GM23338 (cell line): ENCODE data around the gene RAB20. TPM values are rescaled to one million over a fixed set of nuclear protein-coding genes. Genes with fewer than 3 reads are reported as not detected.
A peak's percentile ranks its signal among the peaks of the same experiment; 100 is the strongest.

ENCODE experiments used
- ATAC-seq: fragments of 200-7000 bp; cut with Tn5 transposase; 3 replicates; pipeline ENCODE4 v1.9.1; 2020
- DNase-seq: peaks from one replicate; pipeline ENCODE4 v3.0.0-alpha.2; 2015; ENCODE audit warnings: low spot score
- H2AFZ ChIP-seq: fragments of 200-600 bp; sonication (generic); 2 replicates; pipeline ENCODE4 v1.8.0; 2016; ENCODE audit warnings: antibody characterized with exemption, mild to moderate bottlenecking, moderate library complexity
- H3F3A ChIP-seq: fragments of 200-600 bp; sonication (generic); replicated peaks from 2 replicates; pipeline ENCODE4 v1.8.0; 2017; ENCODE audit warnings: antibody characterized with exemption, mixed run types, low read depth
- H3K27ac ChIP-seq: fragments of 200-600 bp; sonication (generic); 2 replicates; pipeline ENCODE4 v1.6.1; 2016; ENCODE audit warnings: low read depth
- H3K27me3 ChIP-seq: fragments of 200-600 bp; sonication (generic); 2 replicates; pipeline ENCODE4 v1.8.0; 2016; ENCODE audit warnings: mild to moderate bottlenecking, mixed run types, moderate library complexity; ENCODE audit not compliant: insufficient read depth
- H3K36me3 ChIP-seq: fragments of 200-600 bp; sonication (generic); 2 replicates; pipeline ENCODE4 v1.8.0; 2016; ENCODE audit warnings: mild to moderate bottlenecking; ENCODE audit not compliant: insufficient read depth
- H3K4me1 ChIP-seq: fragments of 200-600 bp; sonication (generic); 2 replicates; pipeline ENCODE4 v1.8.0; 2016; ENCODE audit warnings: mild to moderate bottlenecking, moderate library complexity; ENCODE audit not compliant: insufficient read depth
- H3K4me2 ChIP-seq: fragments of 200-600 bp; sonication (generic); 2 replicates; pipeline ENCODE4 v1.7.1; 2017; ENCODE audit warnings: mixed run types
- H3K4me3 ChIP-seq: fragments of 200-600 bp; sonication (generic); 2 replicates; pipeline ENCODE4 v1.6.1; 2016; ENCODE audit warnings: mixed run types
- H3K79me2 ChIP-seq: fragments of 200-600 bp; sonication (generic); replicated peaks from 2 replicates; pipeline ENCODE4 v1.8.0; 2017; ENCODE audit warnings: mild to moderate bottlenecking; ENCODE audit not compliant: insufficient read depth
- H3K9me2 ChIP-seq: fragments of 200-600 bp; sonication (generic); 2 replicates; pipeline ENCODE4 v1.8.0; 2017; ENCODE audit not compliant: insufficient read depth
- H4K20me1 ChIP-seq: fragments of 200-600 bp; sonication (generic); replicated peaks from 2 replicates; pipeline ENCODE4 v1.8.0; 2017; ENCODE audit warnings: mild to moderate bottlenecking; ENCODE audit not compliant: insufficient read depth
- H3K27ac Mint-ChIP-seq: 2 replicates; pipeline ENCODE4 v1.8.0; 2020; ENCODE audit warnings: inconsistent platforms, mild to moderate bottlenecking, moderate library complexity, mixed read lengths
- H3K27me3 Mint-ChIP-seq: 3 replicates; pipeline ENCODE4 v1.8.0; 2022; ENCODE audit warnings: low read depth, mild to moderate bottlenecking, moderate library complexity, mixed read lengths, inconsistent platforms; ENCODE audit not compliant: insufficient read depth, poor library complexity
- H3K36me3 Mint-ChIP-seq: 3 replicates; pipeline ENCODE4 v1.8.0; 2021; ENCODE audit warnings: low read depth, mild to moderate bottlenecking, inconsistent platforms, moderate library complexity, mixed read lengths
- H3K4me1 Mint-ChIP-seq: 3 replicates; pipeline ENCODE4 v1.8.0; 2020; ENCODE audit warnings: mild to moderate bottlenecking, inconsistent platforms, mixed read lengths
- H3K4me3 Mint-ChIP-seq: 3 replicates; pipeline ENCODE4 v1.8.0; 2021; ENCODE audit warnings: moderate library complexity, mild to moderate bottlenecking, inconsistent platforms, mixed read lengths
- H3K9me3 Mint-ChIP-seq: 3 replicates; pipeline ENCODE4 v1.8.0; 2020; ENCODE audit warnings: moderate library complexity, mild to moderate bottlenecking, inconsistent platforms, mixed read lengths
- CREB1 ChIP-seq: fragments of 250-450 bp; sonication (Bioruptor Pico); IDR thresholded peaks from 2 replicates; pipeline ENCODE4 v1.5.0; 2020; ENCODE audit warnings: low read depth, mild to moderate bottlenecking, moderate library complexity
- CTCF ChIP-seq, 2 experiments: fragments of 200-600 bp in 1 of 2; sonication (generic) in 1 of 2; conservative IDR thresholded peaks; 2 replicates each; pipeline versions ENCODE4 v1.5.1 to v1.6.1; 2016 to 2017; ENCODE audit warnings: antibody characterized with exemption in 2 of 2, low read depth in 2 of 2, mild to moderate bottlenecking in 2 of 2, moderate library complexity in 1 of 2
- ETS1 ChIP-seq: IDR thresholded peaks from 2 replicates; pipeline ENCODE4 v1.6.1; 2016; ENCODE audit warnings: antibody characterized with exemption
- EZH2 ChIP-seq: fragments of 200-600 bp; sonication (generic); IDR thresholded peaks from one replicate; pipeline ENCODE4 v1.8.0; 2017; ENCODE audit warnings: antibody characterized with exemption, mild to moderate bottlenecking, low read depth; ENCODE audit not compliant: unreplicated experiment
- EZH2phosphoT487 ChIP-seq: fragments of 200-600 bp; sonication (generic); IDR thresholded peaks from one replicate; pipeline ENCODE4 v1.8.1; 2018; ENCODE audit warnings: antibody characterized with exemption; ENCODE audit not compliant: unreplicated experiment
- JUNB ChIP-seq: IDR thresholded peaks from one replicate; pipeline ENCODE4 v1.6.1; 2016; ENCODE audit warnings: antibody characterized with exemption; ENCODE audit not compliant: unreplicated experiment
- NANOG ChIP-seq: IDR thresholded peaks from 2 replicates; pipeline ENCODE4 v1.6.1; 2016; ENCODE audit warnings: antibody characterized with exemption, borderline replicate concordance
- POLR2AphosphoS5 ChIP-seq: IDR thresholded peaks from 2 replicates; pipeline ENCODE4 v1.6.1; 2016; ENCODE audit warnings: antibody characterized with exemption, low read depth
- REST ChIP-seq: IDR thresholded peaks from one replicate; pipeline ENCODE4 v1.6.1; 2018; ENCODE audit warnings: antibody characterized with exemption; ENCODE audit not compliant: unreplicated experiment
- STAT1 ChIP-seq: IDR thresholded peaks from one replicate; pipeline ENCODE4 v1.6.1; 2016; ENCODE audit warnings: antibody characterized with exemption; ENCODE audit not compliant: unreplicated experiment
- ZNF114 ChIP-seq: fragments of 250-450 bp; sonication (Bioruptor Pico); IDR thresholded peaks from 2 replicates; pipeline ENCODE4 v1.5.0; 2020; ENCODE audit warnings: mild to moderate bottlenecking, moderate library complexity
- ZNF331 ChIP-seq: fragments of 250-450 bp; sonication (Bioruptor Pico); IDR thresholded peaks from 2 replicates; pipeline ENCODE4 v1.5.0; 2020; ENCODE audit warnings: low read depth, mild to moderate bottlenecking, moderate library complexity
- ZNF462 ChIP-seq: fragments of 250-450 bp; sonication (Bioruptor Pico); IDR thresholded peaks from 2 replicates; pipeline ENCODE4 v1.5.0; 2020; ENCODE audit warnings: mild to moderate bottlenecking, moderate library complexity
- polyA plus RNA-seq: library from polyadenylated mRNA; unstranded; fragments of >200 nt; fragmentation: Nextera tagmentation; extraction: Ambion mirVana; gene quantifications from 2 replicates; pipeline ENCODE4 v1.2.1, GENCODE V29; 2016
- total RNA-seq: library from RNA; depleted of rRNA; stranded (reverse); fragments of >200 nt; shearing (Covaris generic); gene quantifications from 2 replicates; pipeline ENCODE4 v1.2.3, GENCODE V29; 2014

Gene RAB20
- total and polyA plus RNA-seq, 2 experiments from 2014 or later: 12.3 to 26.6 TPM

GRCh38 chr13:110485604-110486003 lies 75.9 kb downstream of the RAB20 start:
- H3K27ac ChIP-seq: peak overlapping the region; percentile 99

More at GRCh38 chr13:110485604-110486003, 75.9 kb downstream of the RAB20 start:
- ATAC-seq: peak; percentile 94
- peak overlapping the region; percentile 91 for H3K27ac Mint-ChIP-seq
- no peaks in the 10 kb centered on the region; the same call in 2 of the 3 replicates for H3K9me3 Mint-ChIP-seq
- H3K27me3 ChIP-seq: no peaks in the 10 kb centered on the region
- TF ChIP-seq ETS1 (no peak), STAT1 (no peak), EZH2phosphoT487 (no peak), ZNF114 (CRISPR knock-in tag) (no peak), CREB1 (peak; percentile 41; the same call in 1 of the 2 replicates), REST (no peak), ZNF331 (CRISPR knock-in tag) (no peak), NANOG (peak; percentile 57; the same call in 1 of the 2 replicates), ZNF462 (no peak), CTCF (conservative IDR thresholded peaks at IDR 0.05; ENCODE audit: low read depth in 2 of 2) (no peak), EZH2 (no peak), JUNB (no peak), POLR2AphosphoS5 (0 out of 2 replicates have a peak, but pooled peaks have one; percentile 21)
- no peaks in the 10 kb centered on the region for H3K79me2 ChIP-seq
- peaks cover 17% of the 10 kb centered on the region for H3F3A ChIP-seq
- no peak overlapping the region for H2AFZ ChIP-seq
- 0 out of 2 replicates have a peak, but pooled peaks cover 4% of the 10 kb centered on the region for H3K36me3 ChIP-seq
- no peaks in the 10 kb centered on the region; the same call in 1 of the 2 replicates for H3K9me2 ChIP-seq
- H3K4me1 ChIP-seq: peaks cover 33% of the 10 kb centered on the region
- no peaks in the 10 kb centered on the region for H4K20me1 ChIP-seq
- peaks cover 40% of the 10 kb centered on the region for H3K4me1 Mint-ChIP-seq
- peak overlapping the region; percentile 55 for H3K4me2 ChIP-seq
- H3K36me3 Mint-ChIP-seq: peaks cover 34% of the 10 kb centered on the region
- no peak overlapping the region for H3K4me3 ChIP-seq
- peak; percentile 98 for DNase-seq
- no peak overlapping the region; the same call in 2 of the 3 replicates for H3K4me3 Mint-ChIP-seq
- peaks cover 8% of the 10 kb centered on the region for H3K27me3 Mint-ChIP-seq
